Neutrophil (primary cell): ENCODE results near the gene SGCG.
"Not testable (repeated sequence)": the region's sequence is repeated elsewhere in the genome, so short reads cannot be mapped to it uniquely, and the experiment has no call there.

Source experiments
- H3K27ac ChIP-seq: fragments of 200-600 bp; sonication (generic); 2 replicates; pipeline ENCODE4 v1.5.1; 2016; ENCODE audit warnings: mild to moderate bottlenecking, moderate library complexity
- H3K27me3 ChIP-seq: fragments of 200-600 bp; sonication (generic); 2 replicates; pipeline ENCODE4 v1.6.0; 2016; ENCODE audit warnings: mild to moderate bottlenecking
- H3K36me3 ChIP-seq: fragments of 200-600 bp; sonication (generic); 2 replicates; pipeline ENCODE4 v1.5.1; 2017
- H3K4me1 ChIP-seq, 2 experiments: fragments of 200-600 bp in 1 of 2; sonication (generic) in 1 of 2; 1 replicate in 1 of 2; 2 replicates in 1 of 2; pipeline versions ENCODE4 v1.5.1 to v1.6.1; 2013 to 2016; ENCODE audit warnings: low read depth in 1 of 2, low read length in 1 of 2, mild to moderate bottlenecking in 1 of 2, moderate library complexity in 1 of 2; ENCODE audit not compliant: control insufficient read depth in 1 of 2, insufficient read depth in 1 of 2
- H3K4me3 ChIP-seq, 2 experiments: fragments of 200-600 bp in 1 of 2; sonication (generic) in 1 of 2; 1 replicate in 1 of 2; 2 replicates in 1 of 2; pipeline ENCODE4 v1.5.1; 2013 to 2016; ENCODE audit warnings: low read depth in 1 of 2, low read length in 1 of 2, mild to moderate bottlenecking in 1 of 2, moderate library complexity in 1 of 2
- H3K9me3 ChIP-seq: fragments of 200-600 bp; sonication (generic); 2 replicates; pipeline ENCODE4 v1.5.1; 2016
- TF ChIP-seq, protein P1 (sequence below): fragments of 200-600 bp; sonication (generic); IDR thresholded peaks from 2 replicates; pipeline ENCODE4 v1.5.1; 2016; ENCODE audit warnings: antibody characterized with exemption

SGCG gene

DNA sequence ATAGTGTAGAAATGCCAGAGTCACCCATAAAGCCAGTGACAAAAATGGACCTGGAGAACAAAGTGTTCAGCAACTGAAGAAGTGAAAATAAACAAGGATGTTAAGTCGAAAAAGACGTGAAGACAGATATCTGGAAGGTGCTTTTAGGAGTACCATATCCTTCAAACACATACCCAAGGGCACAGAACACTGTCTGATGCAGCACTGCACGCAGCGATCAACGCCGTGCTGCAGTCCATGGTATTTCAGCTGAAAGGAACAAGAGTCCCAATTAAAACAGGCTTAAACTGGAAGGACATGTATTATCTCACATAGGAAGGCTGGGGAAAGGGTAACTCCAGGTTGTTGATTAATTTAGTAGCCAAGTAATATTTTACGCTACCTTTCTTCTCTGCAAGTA, 108.2 kb downstream of the SGCG start:
- Histone ChIP-seq H3K9me3 (no peaks in the 10 kb centered on the region), H3K4me1 (no peaks in the 10 kb centered on the region), H3K4me3 (no peak overlapping the region), H3K36me3 (no peaks in the 10 kb centered on the region), H3K27ac (no peak overlapping the region), H3K27me3 (no peaks in the 10 kb centered on the region)
- TF ChIP-seq, protein P1, sequence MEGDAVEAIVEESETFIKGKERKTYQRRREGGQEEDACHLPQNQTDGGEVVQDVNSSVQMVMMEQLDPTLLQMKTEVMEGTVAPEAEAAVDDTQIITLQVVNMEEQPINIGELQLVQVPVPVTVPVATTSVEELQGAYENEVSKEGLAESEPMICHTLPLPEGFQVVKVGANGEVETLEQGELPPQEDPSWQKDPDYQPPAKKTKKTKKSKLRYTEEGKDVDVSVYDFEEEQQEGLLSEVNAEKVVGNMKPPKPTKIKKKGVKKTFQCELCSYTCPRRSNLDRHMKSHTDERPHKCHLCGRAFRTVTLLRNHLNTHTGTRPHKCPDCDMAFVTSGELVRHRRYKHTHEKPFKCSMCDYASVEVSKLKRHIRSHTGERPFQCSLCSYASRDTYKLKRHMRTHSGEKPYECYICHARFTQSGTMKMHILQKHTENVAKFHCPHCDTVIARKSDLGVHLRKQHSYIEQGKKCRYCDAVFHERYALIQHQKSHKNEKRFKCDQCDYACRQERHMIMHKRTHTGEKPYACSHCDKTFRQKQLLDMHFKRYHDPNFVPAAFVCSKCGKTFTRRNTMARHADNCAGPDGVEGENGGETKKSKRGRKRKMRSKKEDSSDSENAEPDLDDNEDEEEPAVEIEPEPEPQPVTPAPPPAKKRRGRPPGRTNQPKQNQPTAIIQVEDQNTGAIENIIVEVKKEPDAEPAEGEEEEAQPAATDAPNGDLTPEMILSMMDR: no peak

GRCh38 chr13:23289917-23290357, 109.2 kb downstream of the SGCG start:
- Histone ChIP-seq H3K9me3 (no peaks in the 10 kb centered on the region), H3K27ac (no peak overlapping the region), H3K4me3 (no peak overlapping the region), H3K4me1 (no peaks in the 10 kb centered on the region), H3K36me3 (no peaks in the 10 kb centered on the region), H3K27me3 (no peaks in the 10 kb centered on the region)
- TF ChIP-seq, protein P1: no peak

DNA sequence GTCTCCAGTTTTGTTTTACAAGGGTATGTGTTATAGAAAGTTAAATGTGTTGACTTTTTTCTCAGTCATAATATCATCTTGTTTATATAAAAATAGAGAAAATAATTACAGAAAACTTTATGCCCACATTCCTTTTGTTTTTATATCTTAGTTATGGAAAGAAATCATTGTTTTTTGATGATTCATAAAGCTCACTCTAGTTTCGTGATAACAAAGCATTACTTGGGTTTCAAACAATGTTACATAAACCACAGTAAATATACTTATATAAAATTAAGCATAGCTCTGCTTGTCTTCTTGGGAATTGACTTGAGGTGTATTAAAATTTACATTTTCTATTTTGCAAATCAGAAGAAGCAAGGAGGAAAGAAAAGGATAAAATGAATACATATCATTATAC, 111.8 kb downstream of the SGCG start:
- TF ChIP-seq, protein P1: no peak
- no peak overlapping the region for H3K27ac ChIP-seq
- H3K36me3 ChIP-seq: no peaks in the 10 kb centered on the region
- no peaks in the 10 kb centered on the region for H3K9me3 ChIP-seq
- H3K4me1 ChIP-seq: no peaks in the 10 kb centered on the region
- no peaks in the 10 kb centered on the region for H3K27me3 ChIP-seq
- no peak overlapping the region for H3K4me3 ChIP-seq

DNA sequence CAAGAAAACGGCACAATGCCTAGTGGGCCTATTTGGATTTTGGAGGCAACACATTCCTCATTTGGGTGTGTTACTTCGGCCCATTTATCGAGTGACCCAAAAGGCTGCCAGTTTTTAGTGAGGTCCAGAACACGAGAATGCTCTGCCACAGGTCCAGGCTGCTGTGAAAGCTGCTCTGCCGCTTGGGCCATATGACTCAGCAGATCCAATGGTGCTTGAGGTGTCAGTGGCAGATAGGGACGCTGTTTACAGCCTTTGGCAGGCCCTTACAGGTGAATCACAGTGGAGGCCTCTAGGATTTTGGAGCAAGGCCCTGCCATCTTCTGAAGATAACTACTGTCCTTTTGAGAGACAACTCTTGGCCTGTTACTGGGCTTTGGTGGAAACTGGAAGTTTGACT, 134.1 kb downstream of the SGCG start:
- H3K36me3 ChIP-seq, H3K4me3 ChIP-seq, H3K9me3 ChIP-seq, H3K27ac ChIP-seq, H3K4me1 ChIP-seq, H3K27me3 ChIP-seq: not testable (repeated sequence)

DNA sequence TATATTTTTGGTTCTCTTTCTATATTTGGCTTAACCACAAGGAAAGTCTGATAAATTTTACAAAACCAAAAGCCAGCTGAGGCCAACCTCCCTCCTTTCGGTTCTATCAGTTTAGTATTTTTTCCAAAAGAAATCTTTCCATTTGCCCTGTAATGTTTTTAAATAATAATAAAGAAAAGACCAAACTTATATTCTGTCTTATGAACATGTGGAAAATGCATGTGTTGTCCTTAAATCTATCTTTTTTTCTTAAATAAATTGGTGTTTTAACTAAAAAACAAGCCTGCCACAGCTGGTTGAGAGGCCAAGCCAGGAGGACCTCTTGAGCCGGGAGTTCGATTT, 139.1 kb downstream of the SGCG start:
- Histone ChIP-seq H3K27ac (no peak overlapping the region), H3K36me3 (no peaks in the 10 kb centered on the region), H3K9me3 (no peaks in the 10 kb centered on the region), H3K4me1 (no peaks in the 10 kb centered on the region), H3K27me3 (no peaks in the 10 kb centered on the region), H3K4me3 (no peak overlapping the region)
- TF ChIP-seq, protein P1: no peak

GRCh38 chr13:23320926-23321534, 140.3 kb downstream of the SGCG start:
- Histone ChIP-seq H3K27me3 (no peaks in the 10 kb centered on the region), H3K9me3 (no peaks in the 10 kb centered on the region), H3K27ac (no peak overlapping the region), H3K36me3 (no peaks in the 10 kb centered on the region), H3K4me3 (no peak overlapping the region), H3K4me1 (no peaks in the 10 kb centered on the region)
- TF ChIP-seq, protein P1: no peak
